Small intestine (tissue), 7 donors: ENCODE results near the gene GALNT5. TPM values are rescaled to one million over a fixed set of nuclear protein-coding genes. Genes with fewer than 3 reads are reported as not detected.

Experiments used
- DNase-seq, 2 donors: peaks; one replicate each; pipeline versions ENCODE4 v3.0.0 to v3.0.0-alpha.2; 2013
- FAIRE-seq: peaks from 2 replicates; lab custom pipeline; 2012; peaks lifted over from hg19 to GRCh38; lab: Jason Lieb, UNC
- H3K27ac ChIP-seq, 3 donors: one replicate each; pipeline ENCODE4 v1.5.1; 2013; ENCODE audit warnings: low read length in 2 of 3, mild to moderate bottlenecking in 2 of 3, control low read depth in 1 of 3, inconsistent platforms in 1 of 3, low read depth in 1 of 3, moderate library complexity in 1 of 3
- H3K27me3 ChIP-seq, 3 donors: one replicate each; pipeline ENCODE4 v1.6.1; 2013; ENCODE audit warnings: low read length in 3 of 3, inconsistent platforms in 1 of 3; ENCODE audit not compliant: control insufficient read depth in 3 of 3, insufficient read depth in 3 of 3
- H3K36me3 ChIP-seq, 3 donors: one replicate each; pipeline ENCODE4 v1.6.1; 2013; ENCODE audit warnings: low read length in 3 of 3, inconsistent platforms in 1 of 3, low read depth in 1 of 3, mild to moderate bottlenecking in 1 of 3, moderate library complexity in 1 of 3; ENCODE audit not compliant: control insufficient read depth in 3 of 3, insufficient read depth in 2 of 3
- H3K4me1 ChIP-seq, 3 donors: one replicate each; pipeline ENCODE4 v1.6.1; 2013; ENCODE audit warnings: low read length in 2 of 3, inconsistent platforms in 1 of 3, low read depth in 1 of 3, mild to moderate bottlenecking in 1 of 3, moderate library complexity in 1 of 3; ENCODE audit not compliant: control insufficient read depth in 3 of 3, insufficient read depth in 2 of 3
- H3K4me3 ChIP-seq, 3 donors: one replicate each; pipeline ENCODE4 v1.5.1; 2013; ENCODE audit warnings: low read length in 3 of 3, control low read depth in 1 of 3, inconsistent platforms in 1 of 3, low read depth in 1 of 3, mild to moderate bottlenecking in 1 of 3, moderate library complexity in 1 of 3
- H3K9me3 ChIP-seq, 2 donors: one replicate each; pipeline ENCODE4 v1.6.1; 2013; ENCODE audit warnings: low read depth in 1 of 2, low read length in 1 of 2; ENCODE audit not compliant: control insufficient read depth in 2 of 2, insufficient read depth in 1 of 2
- whole genome bisulfite sequencing, 3 donors: extraction: QIAGEN DNeasy Blood & Tissue Kit; methylation state at CpG; one replicate each; pipeline ENCODE4 v1.1.7; 2013; 5-methylcytosine and 5-hydroxymethylcytosine counted together
- polyA plus RNA-seq, 4 donors: library from polyadenylated mRNA; stranded (reverse) in 3 of 4; unstranded in 1 of 4; fragments of 200-250 nt in 3 of 4; fragments of 120-200 nt in 1 of 4; gene quantifications; one replicate each; pipeline versions ENCODE4 v1.2.1 to v1.2.3, GENCODE V29; 2013
- donor health status: healthy with polysubstance abuse.
- donor health status: control.
- donor health status: control.
- donor health status: Bipolar disorder and iron deficiency.
- donor health status: healthy.

GALNT5 gene
- polyA plus RNA-seq, 4 donors = 0.67 to 29.2 (median 2.3) TPM

GRCh38 chr2:157362627-157363026, 105.1 kb downstream of the GALNT5 start:
- 94 to 100% (median 95%) methylated on average over 2 of the region's 2 CpGs for WGBS, 3 donors
- Histone ChIP-seq H3K4me1 (peaks cover 0 to 9% (median 0%) of the 10 kb centered on the region in 3 donors), H3K4me3 (no peak overlapping the region), H3K27me3 (no peaks in the 10 kb centered on the region), H3K36me3 (no peaks in the 10 kb centered on the region), H3K27ac (no peak overlapping the region), H3K9me3 (peaks cover 0 to 16% of the 10 kb centered on the region in 2 donors)
- FAIRE-seq = no peak
- DNase-seq = no peak

- DNase-seq (no peak), FAIRE-seq (no peak)
- Histone ChIP-seq H3K4me1 (peaks cover 0 to 9% (median 0%) of the 10 kb centered on the region in 3 donors), H3K4me3 (no peak overlapping the region), H3K36me3 (no peaks in the 10 kb centered on the region), H3K9me3 (peaks cover 0 to 16% of the 10 kb centered on the region in 2 donors), H3K27me3 (no peaks in the 10 kb centered on the region), H3K27ac (no peak overlapping the region)
- 69 to 85% (median 72%) methylated on average over 2 of the region's 2 CpGs for WGBS, 3 donors
These were observed 106.2 kb downstream of the GALNT5 start for GRCh38 chr2:157363612-157364101.

Other genes with a start within 250 kb of the GALNT5 start
- gene ERMN, start 68.1 kb downstream of the GALNT5 start, polyA plus RNA-seq = under 1 TPM in 2 of 4 donors, not detected in 2; 0.27 to 0.53 TPM
- 10 to 100 TPM in 3 of 4 donors, 1 to 10 TPM in 1; 9.4 to 19.8 (median 16.6) TPM for gene CYTIP, start 186.4 kb downstream of the GALNT5 start, polyA plus RNA-seq